GM18951 (cell line): ENCODE results near the gene ATL2.

Source experiments
- POLR2A ChIP-seq: IDR thresholded peaks from 4 replicates; pipeline ENCODE4 v1.6.1; 2011; ENCODE audit warnings: mild to moderate bottlenecking; ENCODE audit not compliant: insufficient read length, insufficient read depth; ENCODE audit errors: extremely low read depth
- in situ Hi-C: fragments of 300-500 bp; cut with MboI; formaldehyde crosslinking; loops from one replicate; pipeline ENCODE4 v1.12.0; 2022; ENCODE audit warnings: low sequenced_read_pairs, mixed read lengths, inconsistent platforms; ENCODE audit not compliant: unreplicated experiment

ATL2 gene

GRCh38 chr2:38380397-38381130 lies 3.5 kb upstream of the ATL2 start:
- in situ Hi-C loops = no loop called here
- no peak for TF ChIP-seq POLR2A

- no peak for TF ChIP-seq POLR2A
- in situ Hi-C loops = no loop called here
These were observed 575 bp downstream of the ATL2 start for GRCh38 chr2:38376346-38377049.

- no peak for TF ChIP-seq POLR2A
- in situ Hi-C loops = no loop called here
These were observed 1.3 kb downstream of the ATL2 start for GRCh38 chr2:38375696-38376345.

GRCh38 chr2:38374984-38375383 lies 2.1 kb downstream of the ATL2 start:
- TF ChIP-seq POLR2A = no peak
- in situ Hi-C loops = no loop called here

DNA sequence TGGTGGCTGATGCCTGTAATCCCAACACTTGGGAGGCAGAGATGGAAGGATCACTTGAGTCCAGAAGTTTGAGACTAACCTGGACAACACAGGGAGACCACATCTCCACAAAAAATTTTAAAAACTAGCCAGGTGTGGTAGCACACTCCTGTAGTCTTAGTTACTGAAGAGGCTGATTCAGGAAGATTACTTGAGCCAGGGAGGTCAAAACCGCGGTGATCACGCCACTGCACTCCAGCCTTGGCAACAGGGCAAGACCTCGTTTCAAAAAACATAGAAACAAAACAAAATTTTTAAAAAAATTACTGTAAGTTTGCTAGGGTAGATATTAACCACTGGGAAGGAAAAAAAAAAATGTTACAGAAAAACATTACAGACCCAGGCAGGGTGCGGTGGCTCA lies 5.8 kb downstream of the ATL2 start:
- TF ChIP-seq POLR2A = no peak
- in situ Hi-C loops = no loop called here

- in situ Hi-C loops = no loop called here
- no peak for TF ChIP-seq POLR2A
These were observed 6.4 kb downstream of the ATL2 start for GRCh38 chr2:38370664-38371063.

- in situ Hi-C loops = no loop called here
These were observed 14.8 kb downstream of the ATL2 start for GRCh38 chr2:38362232-38362631.

DNA sequence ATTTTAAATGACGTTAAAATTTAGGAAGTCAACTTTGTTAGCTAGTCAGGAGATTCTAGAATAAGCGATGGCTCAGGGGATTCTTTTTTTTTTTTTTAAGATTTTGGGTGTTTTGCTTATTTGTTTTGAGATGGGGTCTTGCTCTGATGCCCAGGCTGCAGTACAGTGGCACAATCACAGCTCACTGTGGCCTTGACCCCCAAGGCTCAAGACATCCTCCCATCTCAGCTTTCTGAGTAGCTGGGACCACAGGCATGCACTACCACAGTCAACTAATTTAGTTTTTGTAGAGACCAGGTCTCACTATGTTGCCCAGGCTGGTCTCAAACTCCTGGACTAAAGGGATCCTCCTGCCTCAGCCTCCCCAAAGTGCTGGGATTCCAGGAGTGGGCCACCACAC lies 16.9 kb downstream of the ATL2 start:
- no peak for TF ChIP-seq POLR2A
- in situ Hi-C loops = no loop called here

More at GRCh38 chr2:38362232-38362631, 14.8 kb downstream of the ATL2 start:
- TF ChIP-seq POLR2A = no peak

DNA sequence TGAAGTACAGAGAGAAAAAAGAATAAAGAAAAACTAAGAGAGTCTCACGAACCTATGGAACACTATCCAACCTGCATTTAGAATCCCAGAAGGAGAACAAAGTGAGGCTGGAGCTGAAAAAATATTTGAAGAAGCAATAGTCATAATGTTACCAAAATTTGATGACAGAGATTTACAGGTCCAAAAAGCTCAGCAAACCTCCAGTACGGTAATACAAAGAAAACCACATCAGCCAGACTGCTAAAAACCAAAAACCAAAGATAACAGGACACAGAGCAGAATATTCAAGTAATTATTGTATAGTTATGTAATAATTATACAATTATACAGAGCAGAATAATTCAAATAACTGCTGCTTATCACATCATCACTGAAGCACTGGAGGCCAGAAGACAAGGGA lies 23.7 kb downstream of the ATL2 start:
- in situ Hi-C loops = no loop called here
- TF ChIP-seq POLR2A = no peak

DNA sequence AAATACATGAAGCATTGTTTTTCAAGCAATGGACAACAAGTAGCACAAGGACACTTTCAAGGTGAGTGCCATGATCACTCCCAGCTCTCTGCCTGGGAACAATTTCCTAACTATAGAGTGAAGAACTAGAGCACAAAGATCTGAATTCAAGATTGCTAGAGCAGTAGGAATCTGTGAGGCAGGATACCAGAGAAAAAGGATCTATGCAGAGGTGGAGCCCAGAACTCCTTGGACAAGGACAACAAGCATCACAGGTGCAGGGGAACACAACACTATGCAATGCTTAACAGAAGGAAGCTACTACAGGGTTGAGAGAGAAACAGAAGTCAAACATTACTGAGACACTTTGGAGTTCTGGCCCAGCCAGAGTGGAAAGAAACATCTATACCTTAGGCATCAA lies 24.7 kb downstream of the ATL2 start:
- in situ Hi-C loops = no loop called here
- no peak for TF ChIP-seq POLR2A

GRCh38 chr2:38345323-38346038 lies 31.6 kb downstream of the ATL2 start:
- in situ Hi-C loops = no loop called here
- TF ChIP-seq POLR2A = no peak

DNA sequence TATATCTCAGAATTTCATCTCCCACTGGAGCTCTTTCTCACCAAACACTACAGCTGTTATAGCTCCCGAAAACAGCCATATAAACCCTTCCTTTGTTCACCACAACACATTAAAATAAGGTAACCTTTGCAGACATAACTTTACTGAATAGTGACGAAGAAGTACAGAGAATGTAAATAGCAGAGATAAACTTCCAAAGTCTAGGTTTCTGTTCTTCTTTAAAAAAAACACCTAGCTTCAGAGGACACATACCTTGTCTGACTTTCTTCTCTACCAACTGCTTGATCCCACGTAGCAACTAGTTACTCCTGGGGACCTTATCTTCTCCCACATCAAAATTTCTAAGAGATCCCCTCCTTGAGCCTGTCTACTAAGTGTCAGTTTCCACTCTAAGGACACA lies 32.3 kb downstream of the ATL2 start:
- in situ Hi-C loops = no loop called here
- no peak for TF ChIP-seq POLR2A

DNA sequence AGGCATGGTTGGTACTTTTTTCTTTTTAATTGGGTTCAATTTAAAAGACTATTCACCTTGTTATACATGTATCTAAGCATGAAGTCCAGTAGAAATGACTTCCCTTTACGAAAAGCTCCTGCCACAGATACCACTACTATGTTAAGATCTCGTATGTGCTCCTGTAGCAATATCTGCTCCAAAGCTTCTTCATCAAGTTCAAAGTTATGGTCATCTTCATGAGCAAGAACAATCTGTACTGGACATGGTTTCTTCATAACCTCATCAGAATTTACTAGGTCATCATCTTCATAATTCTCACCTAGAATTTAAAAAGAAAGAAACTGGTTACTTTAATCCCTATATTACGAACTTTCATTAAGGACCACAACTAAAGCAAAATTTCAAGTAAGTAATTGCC lies 33.9 kb downstream of the ATL2 start:
- in situ Hi-C loops = no loop called here
- no peak for TF ChIP-seq POLR2A

DNA sequence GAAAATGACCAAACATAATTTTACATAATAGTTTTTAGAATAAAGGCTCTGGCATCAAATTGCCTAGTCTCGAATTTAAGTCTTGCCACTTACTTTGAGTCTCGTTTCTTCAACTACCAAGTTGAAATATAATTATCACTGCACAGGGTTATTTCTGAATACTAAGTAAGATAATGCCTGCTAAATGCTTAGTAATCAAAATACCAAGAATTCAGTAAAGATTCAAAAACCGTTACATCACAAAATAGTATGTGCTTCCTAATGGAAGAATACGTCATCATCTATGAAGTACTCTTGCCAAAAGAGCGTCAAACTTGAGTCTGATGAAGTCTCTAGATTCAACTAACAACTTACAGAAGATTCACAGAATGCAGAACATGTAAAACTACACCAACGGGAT lies 40.5 kb downstream of the ATL2 start:
- in situ Hi-C loops = no loop called here
- no peak for TF ChIP-seq POLR2A

GRCh38 chr2:38330754-38331153 lies 46.3 kb downstream of the ATL2 start:
- no peak for TF ChIP-seq POLR2A

More at GRCh38 chr2:38330754-38331153, 46.3 kb downstream of the ATL2 start:
- in situ Hi-C loops = no loop called here
